H1 (cell line): ENCODE measurements around the gene RNF43. TPM values are rescaled to one million over a fixed set of nuclear protein-coding genes. Genes with fewer than 3 reads are reported as not detected.

ENCODE experiments used
- CTCF ChIA-PET: fragments of 300-600 bp; sonication (Branson Sonifier 250); formaldehyde crosslinking; loops from one replicate; lab custom pipeline; 2021; ENCODE audit not compliant: partially characterized antibody; lab: Charles Lee
- POLR2A ChIA-PET: fragments of 300-600 bp; sonication (Branson Sonifier 250); formaldehyde crosslinking; loops from one replicate; lab custom pipeline; 2021; ENCODE audit warnings: inconsistent platforms; ENCODE audit not compliant: partially characterized antibody; lab: Charles Lee
- DNase-seq, 2 experiments: peaks; one replicate each; pipeline versions ENCODE4 v3.0.0 to v3.0.0-alpha.2; 2010 to 2022; ENCODE audit warnings: low spot score in 2 of 2, low read depth in 1 of 2, mixed read lengths in 1 of 2
- FAIRE-seq: peaks from 2 replicates; lab custom pipeline; 2011; peaks lifted over from hg19 to GRCh38; lab: Jason Lieb, UNC
- H2AFZ ChIP-seq: 2 replicates; pipeline ENCODE4 v1.8.1; 2012; ENCODE audit warnings: low read length, inconsistent platforms
- H2AK5ac ChIP-seq: 2 replicates; pipeline ENCODE4 v1.6.1; 2013; ENCODE audit warnings: low read depth, low read length
- H2BK120ac ChIP-seq: replicated peaks from 2 replicates; pipeline ENCODE3; 2013; ENCODE audit warnings: low read depth, low read length, inconsistent platforms
- H2BK12ac ChIP-seq: 2 replicates; pipeline ENCODE4 v1.6.1; 2013; ENCODE audit warnings: low read depth, low read length
- H2BK15ac ChIP-seq: 2 replicates; pipeline ENCODE4 v1.6.1; 2013; ENCODE audit warnings: low read length
- H2BK20ac ChIP-seq: 2 replicates; pipeline ENCODE4 v1.6.1; 2013; ENCODE audit warnings: low read length
- H2BK5ac ChIP-seq: 2 replicates; pipeline ENCODE4 v1.6.1; 2013; ENCODE audit warnings: low read depth, low read length
- H3K14ac ChIP-seq: 2 replicates; pipeline ENCODE4 v1.6.1; 2013; ENCODE audit warnings: inconsistent platforms; ENCODE audit not compliant: insufficient read length
- H3K18ac ChIP-seq: 2 replicates; pipeline ENCODE4 v1.6.1; 2013; ENCODE audit warnings: low read length; ENCODE audit errors: extremely low read depth
- H3K23ac ChIP-seq: 2 replicates; pipeline ENCODE4 v1.6.1; 2013; ENCODE audit warnings: inconsistent platforms; ENCODE audit not compliant: insufficient read length
- H3K23me2 ChIP-seq: 2 replicates; pipeline ENCODE4 v1.6.1; 2013; ENCODE audit warnings: low read depth, low read length
- H3K27ac ChIP-seq: 2 replicates; pipeline ENCODE4 v1.6.1; 2011; ENCODE audit warnings: low read depth, low read length, inconsistent platforms
- H3K27me3 ChIP-seq, 4 experiments: replicated peaks in 1 of 4; 1 replicate in 1 of 4; 2 replicates in 3 of 4; pipeline versions ENCODE4 v1.6.1 to v1.8.1; 2011 to 2013; ENCODE audit warnings: low read length in 3 of 4, mild to moderate bottlenecking in 3 of 4, inconsistent platforms in 2 of 4, mixed read lengths in 2 of 4, moderate library complexity in 1 of 4; ENCODE audit not compliant: control insufficient read depth in 3 of 4, insufficient read depth in 3 of 4; ENCODE audit errors: extremely low read depth in 1 of 4
- H3K36me3 ChIP-seq, 4 experiments: 2 replicates each; pipeline versions ENCODE4 v1.6.1 to v1.8.1; 2011 to 2013; ENCODE audit warnings: mild to moderate bottlenecking in 4 of 4, low read length in 3 of 4, moderate library complexity in 2 of 4, control low read depth in 1 of 4, inconsistent platforms in 1 of 4; ENCODE audit not compliant: insufficient read depth in 4 of 4, control insufficient read depth in 2 of 4
- H3K4ac ChIP-seq: replicated peaks from 2 replicates; pipeline ENCODE3; 2013; ENCODE audit warnings: low read length, low read depth, mixed read lengths, inconsistent platforms; ENCODE audit not compliant: insufficient read length
- H3K4me1 ChIP-seq, 4 experiments: replicated peaks in 1 of 4; 1 replicate in 1 of 4; 2 replicates in 3 of 4; pipeline versions ENCODE4 v1.6.1 to v1.8.1; 2011 to 2013; ENCODE audit warnings: low read length in 3 of 4, inconsistent platforms in 2 of 4, mixed read lengths in 1 of 4; ENCODE audit not compliant: insufficient read depth in 4 of 4, control insufficient read depth in 3 of 4
- H3K4me2 ChIP-seq, 2 experiments: 2 replicates each; pipeline versions ENCODE4 v1.6.1 to v1.8.1; 2011 to 2013; ENCODE audit warnings: low read depth in 2 of 2, low read length in 2 of 2, control low read depth in 1 of 2, inconsistent platforms in 1 of 2, mild to moderate bottlenecking in 1 of 2; ENCODE audit not compliant: insufficient read depth in 1 of 2
- H3K4me3 ChIP-seq, 4 experiments: fragments of 200-600, 300-600 bp in 1 of 4; sonication (generic), shearing (Covaris generic), sonication (Bioruptor Twin) in 1 of 4; 2 replicates each; pipeline versions ENCODE4 v1.5.1 to v1.8.1; 2011 to 2016; ENCODE audit warnings: low read length in 4 of 4, low read depth in 3 of 4, control low read depth in 2 of 4, inconsistent platforms in 2 of 4, mild to moderate bottlenecking in 2 of 4, mixed read lengths in 1 of 4, moderate library complexity in 1 of 4; ENCODE audit not compliant: insufficient read depth in 2 of 4; ENCODE audit errors: extremely low read depth in 1 of 4
- H3K56ac ChIP-seq: replicated peaks from 2 replicates; pipeline ENCODE3; 2013; ENCODE audit warnings: low read depth, mild to moderate bottlenecking, mixed read lengths, low read length, inconsistent platforms; ENCODE audit not compliant: insufficient read length
- H3K79me1 ChIP-seq: 2 replicates; pipeline ENCODE4 v1.6.1; 2013; ENCODE audit warnings: low read depth, low read length, control low read depth
- H3K79me2 ChIP-seq, 2 experiments: 2 replicates each; pipeline versions ENCODE4 v1.6.1 to v1.8.1; 2012 to 2013; ENCODE audit warnings: low read length in 2 of 2, mild to moderate bottlenecking in 2 of 2, inconsistent platforms in 1 of 2; ENCODE audit not compliant: insufficient read depth in 2 of 2, control insufficient read depth in 1 of 2
- H3K9ac ChIP-seq, 4 experiments: replicated peaks in 1 of 4; 1 replicate in 1 of 4; 2 replicates in 3 of 4; pipeline versions ENCODE4 v1.6.1 to v1.8.1; 2011 to 2013; ENCODE audit warnings: low read depth in 3 of 4, low read length in 3 of 4, control low read depth in 2 of 4, mild to moderate bottlenecking in 2 of 4, moderate library complexity in 2 of 4, inconsistent platforms in 1 of 4; ENCODE audit errors: extremely low read depth in 1 of 4
- H3K9me3 ChIP-seq, 2 experiments: 2 replicates each; pipeline versions ENCODE4 v1.6.1 to v1.8.1; 2012 to 2013; ENCODE audit warnings: mild to moderate bottlenecking in 2 of 2, moderate library complexity in 2 of 2, control low read depth in 1 of 2, inconsistent platforms in 1 of 2, low read depth in 1 of 2, low read length in 1 of 2, mixed read lengths in 1 of 2; ENCODE audit not compliant: insufficient read depth in 2 of 2
- H4K20me1 ChIP-seq, 2 experiments: replicated peaks in 1 of 2; 2 replicates each; pipeline versions ENCODE3 to v1.8.1; 2011 to 2013; ENCODE audit warnings: inconsistent platforms in 2 of 2, low read length in 2 of 2, mild to moderate bottlenecking in 1 of 2; ENCODE audit not compliant: insufficient read depth in 2 of 2, control insufficient read depth in 1 of 2
- H4K5ac ChIP-seq: 2 replicates; pipeline ENCODE4 v1.6.1; 2013; ENCODE audit warnings: low read length, low read depth, mixed read lengths, inconsistent platforms; ENCODE audit not compliant: insufficient read length
- H4K8ac ChIP-seq: 2 replicates; pipeline ENCODE4 v1.8.0; 2013; ENCODE audit warnings: mild to moderate bottlenecking, moderate library complexity, low read length, inconsistent platforms; ENCODE audit not compliant: insufficient read depth; ENCODE audit errors: extremely low read depth
- H4K91ac ChIP-seq: replicated peaks from 2 replicates; pipeline ENCODE3; 2013; ENCODE audit warnings: low read length, mixed read lengths, inconsistent platforms; ENCODE audit not compliant: insufficient read length
- EP300 ChIP-seq, 2 experiments: IDR thresholded peaks; 1 replicate in 1 of 2; 2 replicates in 1 of 2; pipeline ENCODE4 v1.6.1; 2011 to 2012; ENCODE audit warnings: low read depth in 2 of 2, low read length in 2 of 2, mild to moderate bottlenecking in 2 of 2, borderline replicate concordance in 1 of 2, inconsistent platforms in 1 of 2, moderate library complexity in 1 of 2
- FOSL1 ChIP-seq: IDR thresholded peaks from 2 replicates; pipeline ENCODE4 v1.6.1; 2011; ENCODE audit warnings: mild to moderate bottlenecking, low read depth, low read length, moderate library complexity; ENCODE audit not compliant: insufficient read depth
- GABPA ChIP-seq: IDR thresholded peaks from 2 replicates; pipeline ENCODE4 v1.6.1; 2011; ENCODE audit warnings: mild to moderate bottlenecking, low read length, moderate library complexity, borderline replicate concordance; ENCODE audit not compliant: insufficient read depth
- HDAC2 ChIP-seq, 2 experiments: fragments of 300-600 bp in 1 of 2; sonication (generic) in 1 of 2; IDR thresholded peaks; 2 replicates each; pipeline ENCODE4 v1.6.1; 2011 to 2012; ENCODE audit warnings: low read depth in 2 of 2, low read length in 2 of 2, mild to moderate bottlenecking in 2 of 2, moderate library complexity in 2 of 2, borderline replicate concordance in 1 of 2, inconsistent platforms in 1 of 2
- JUN ChIP-seq: IDR thresholded peaks from 2 replicates; pipeline ENCODE4 v1.6.1; 2011; ENCODE audit warnings: low read depth, mild to moderate bottlenecking, improper control_type of control experiment, low read length
- JUND ChIP-seq: IDR thresholded peaks from 2 replicates; pipeline ENCODE4 v1.6.1; 2011; ENCODE audit warnings: mild to moderate bottlenecking, improper control_type of control experiment, low read length
- RBBP5 ChIP-seq: IDR thresholded peaks from 2 replicates; pipeline ENCODE4 v1.7.1; 2012; ENCODE audit warnings: low read depth, mild to moderate bottlenecking, inconsistent platforms, low read length, moderate library complexity, borderline replicate concordance
- RNF2 ChIP-seq: fragments of 200-900, 300-1000 bp; sonication (generic); IDR thresholded peaks from 2 replicates; pipeline ENCODE4 v1.7.1; 2016; ENCODE audit warnings: borderline replicate concordance, low read depth, mild to moderate bottlenecking, antibody characterized with exemption, low read length; ENCODE audit not compliant: poor library complexity, severe bottlenecking; ENCODE audit errors: missing control alignments
- SAP30 ChIP-seq: fragments of 300-600 bp; sonication (generic); IDR thresholded peaks from 2 replicates; pipeline ENCODE4 v1.7.1; 2012; ENCODE audit warnings: low read length, moderate library complexity, mild to moderate bottlenecking, inconsistent platforms; ENCODE audit not compliant: insufficient read depth, insufficient replicate concordance
- SP2 ChIP-seq: IDR thresholded peaks from 2 replicates; pipeline ENCODE4 v1.6.1; 2012; ENCODE audit warnings: mild to moderate bottlenecking, low read length, inconsistent platforms
- TAF1 ChIP-seq: IDR thresholded peaks from 2 replicates; pipeline ENCODE4 v1.6.1; 2011; ENCODE audit warnings: mild to moderate bottlenecking, low read depth, low read length
- ZNF274 ChIP-seq: IDR thresholded peaks from 2 replicates; pipeline ENCODE4 v1.7.0; 2012; ENCODE audit warnings: low read length, borderline replicate concordance; ENCODE audit errors: extremely low read depth
- WGBS, 2 experiments: shearing (Covaris generic) in 1 of 2; methylation state at CpG; one replicate each; pipeline versions ENCODE4 v1.1.6 to v1.1.7; 2013 to 2015; ENCODE audit warnings: low lambda C conversion rate in 2 of 2, mixed read lengths in 2 of 2, inconsistent platforms in 1 of 2, low coverage in 1 of 2, missing lambda C conversion rate in 1 of 2; ENCODE audit not compliant: insufficient replicate concordance in 2 of 2, insufficient coverage in 1 of 2, insufficient read length in 1 of 2; ENCODE audit errors: extremely low coverage in 1 of 2, missing lambda C conversion rate in 1 of 2; 5-methylcytosine and 5-hydroxymethylcytosine counted together
- polyA plus RNA-seq, 7 experiments: library from polyadenylated mRNA; depleted of rRNA in 3 of 7; stranded (reverse) in 5 of 7; unstranded in 2 of 7; fragments of >200 nt in 5 of 7; fragments of 200-250 nt in 2 of 7; gene quantifications; 1 replicate in 5 of 7; 2 replicates in 1 of 7; 4 replicates in 1 of 7; pipeline versions ENCODE4 v1.2.1 to v1.2.3, GENCODE V29; 2011 to 2013; ENCODE audit warnings: missing spikeins in 2 of 7, mixed read lengths in 2 of 7
- total RNA-seq: library from RNA; stranded (reverse); fragmentation: NEBNext Ultra II Directional; extraction: Animal tissue kit (Norgen Biotek cat#: 25700); gene quantifications from 2 replicates; pipeline ENCODE4 v1.2.1, GENCODE V29; 2021

The RNF43 gene
- total and polyA plus RNA-seq, 2 of the 8 experiments (the other 6 are each of a cell fraction or from before 2014, with no cell fraction given) = 0.89 to 1.5 TPM

- FAIRE-seq (no peak), DNase-seq (no peak)
- H2BK20ac ChIP-seq = no peak overlapping the region
- POLR2A ChIA-PET = no interaction called here
- H3K23ac ChIP-seq = no peak overlapping the region
- H3K4me1 ChIP-seq = no peaks in the 10 kb centered on the region; a peak in 1 of 7 replicates
- no peak overlapping the region for H3K56ac ChIP-seq
- H3K4ac ChIP-seq = no peak overlapping the region
- no peak overlapping the region for H2BK15ac ChIP-seq
- H3K23me2 ChIP-seq = no peaks in the 10 kb centered on the region; the same call in 1 of the 2 replicates
- no peak overlapping the region for H3K27ac ChIP-seq
- no peaks in the 10 kb centered on the region for H3K79me1 ChIP-seq
- H2AFZ ChIP-seq = no peak overlapping the region
- no peaks in the 10 kb centered on the region for H4K20me1 ChIP-seq
- H2BK12ac ChIP-seq = no peak overlapping the region
- H3K9ac ChIP-seq = no peak overlapping the region
- no peak overlapping the region for H4K8ac ChIP-seq
- no peaks in the 10 kb centered on the region for H3K36me3 ChIP-seq
- H4K91ac ChIP-seq = no peak overlapping the region
- no peak overlapping the region for H2BK5ac ChIP-seq
- H4K5ac ChIP-seq = no peak overlapping the region
- H3K18ac ChIP-seq = no peak overlapping the region
- H3K9me3 ChIP-seq = no peaks in the 10 kb centered on the region
- no peak overlapping the region for H3K14ac ChIP-seq
- CTCF ChIA-PET = interaction anchor here (0.7 to 1.2 kb wide), 2 partner anchors 94 to 675 kb away, joined by 3 read pairs; no protein-coding TSS in a partner anchor
- WGBS, 2 experiments = 95% methylated on average over 1 of the region's 1 CpG; no CpG with 5 or more reads in 1 of the 2 experiments
- no peaks in the 10 kb centered on the region; a peak in 1 of 7 replicates for H3K27me3 ChIP-seq
- H2AK5ac ChIP-seq = no peak overlapping the region
- H3K4me2 ChIP-seq = no peak overlapping the region
- no peaks in the 10 kb centered on the region for H3K79me2 ChIP-seq
- H3K4me3 ChIP-seq = no peak overlapping the region
- no peak overlapping the region for H2BK120ac ChIP-seq
- TF ChIP-seq ZNF274 = no peak
- TF ChIP-seq HDAC2 (IDR thresholded peaks at IDR 0.05; ENCODE audit: borderline replicate concordance in 1 of 2, low read depth in 2 of 2, low read length in 2 of 2) = no peak
- no peak for TF ChIP-seq GABPA
- no peak for TF ChIP-seq TAF1
- TF ChIP-seq JUN = no peak
- TF ChIP-seq RNF2 = no peak
- no peak for TF ChIP-seq SP2
- no peak for TF ChIP-seq RBBP5
- no peak for TF ChIP-seq SAP30
- no peak for TF ChIP-seq FOSL1
- TF ChIP-seq JUND = no peak
- TF ChIP-seq EP300 (IDR thresholded peaks at IDR 0.05; ENCODE audit: borderline replicate concordance in 1 of 2, low read depth in 2 of 2, low read length in 2 of 2) = no peak
Observed at GRCh38 chr17:58411408-58411894, 5.9 kb downstream of the RNF43 start.
